CD4-positive, alpha-beta memory T cell (primary cell): ENCODE results near the gene TNFRSF9. TPM values are rescaled to one million over a fixed set of nuclear protein-coding genes. Genes with fewer than 3 reads are reported as not detected.
A peak's percentile ranks its signal among the peaks of the same experiment; 100 is the strongest.

ENCODE experiments used
- CTCF ChIA-PET: fragments of 350-600 bp; sonication (Branson Sonifier 250); formaldehyde crosslinking; loops from one replicate; lab custom pipeline; 2021; ENCODE audit warnings: inconsistent platforms; ENCODE audit not compliant: partially characterized antibody; lab: Charles Lee
- POLR2A ChIA-PET: fragments of 350-600 bp; sonication (Branson Sonifier 250); formaldehyde crosslinking; loops from one replicate; lab custom pipeline; 2021; ENCODE audit not compliant: partially characterized antibody; lab: Charles Lee
- DNase-seq, 5 donors: peaks; one replicate each; pipeline versions ENCODE4 v3.0.0 to v3.0.0-alpha.2; 2020 to 2022; ENCODE audit warnings: mixed read lengths in 1 of 5
- H3K27ac ChIP-seq: one replicate; pipeline ENCODE4 v1.7.0; 2013; ENCODE audit warnings: low read depth, low read length
- H3K27me3 ChIP-seq: 2 replicates; pipeline ENCODE4 v1.7.0; 2013; ENCODE audit warnings: mild to moderate bottlenecking, low read length, moderate library complexity; ENCODE audit not compliant: insufficient read depth
- H3K36me3 ChIP-seq: 2 replicates; pipeline ENCODE4 v1.7.0; 2013; ENCODE audit warnings: mild to moderate bottlenecking, low read length, moderate library complexity; ENCODE audit not compliant: insufficient read depth
- H3K4me1 ChIP-seq: 2 replicates; pipeline ENCODE4 v1.7.0; 2013; ENCODE audit warnings: mild to moderate bottlenecking, low read length, moderate library complexity; ENCODE audit not compliant: insufficient read depth
- H3K4me3 ChIP-seq, 2 donors: one replicate each; pipeline ENCODE4 v1.7.0; 2013; ENCODE audit warnings: low read length in 2 of 2, mild to moderate bottlenecking in 1 of 2
- H3K9me3 ChIP-seq, 2 donors: one replicate each; pipeline ENCODE4 v1.7.0; 2013; ENCODE audit warnings: low read length in 2 of 2, control low read depth in 1 of 2; ENCODE audit not compliant: control insufficient read depth in 1 of 2
- H3K27ac Mint-ChIP-seq, 7 donors: one replicate each; pipeline ENCODE4 v1.8.0; 2020 to 2021; ENCODE audit warnings: mixed read lengths in 7 of 7, mild to moderate bottlenecking in 6 of 7, inconsistent platforms in 3 of 7, moderate library complexity in 3 of 7
- H3K27me3 Mint-ChIP-seq, 2 donors: one replicate each; pipeline ENCODE4 v1.8.0; 2020 to 2021; ENCODE audit warnings: mixed read lengths in 2 of 2
- H3K36me3 Mint-ChIP-seq, 2 donors: one replicate each; pipeline ENCODE4 v1.8.0; 2020 to 2021; ENCODE audit warnings: mixed read lengths in 2 of 2, inconsistent platforms in 1 of 2, mild to moderate bottlenecking in 1 of 2
- H3K4me1 Mint-ChIP-seq, 4 donors: one replicate each; pipeline ENCODE4 v1.8.0; 2020 to 2021; ENCODE audit warnings: mixed read lengths in 4 of 4, mild to moderate bottlenecking in 1 of 4
- H3K4me3 Mint-ChIP-seq, 8 donors: one replicate each; pipeline ENCODE4 v1.8.0; 2020 to 2021; ENCODE audit warnings: mixed read lengths in 8 of 8, mild to moderate bottlenecking in 7 of 8, moderate library complexity in 6 of 8, inconsistent platforms in 3 of 8
- H3K9me3 Mint-ChIP-seq, 8 donors: one replicate each; pipeline ENCODE4 v1.8.0; 2020 to 2021; ENCODE audit warnings: mixed read lengths in 8 of 8, mild to moderate bottlenecking in 5 of 8, inconsistent platforms in 3 of 8, moderate library complexity in 1 of 8
- intact Hi-C: fragments of 100-400 bp; cut with micrococcal nuclease; formaldehyde crosslinking; loops from one replicate; pipeline ENCODE4 v1.15.1; 2023
- polyA plus RNA-seq, 2 donors: library from polyadenylated mRNA; unstranded; fragments of 300-500 nt; fragmentation: Illumina TruSeq; gene quantifications; one replicate each; pipeline ENCODE4 v1.2.3, GENCODE V29; 2021
- total RNA-seq, 2 experiments: library from RNA; stranded (reverse); gene quantifications; one replicate each; pipeline ENCODE4 v1.2.3, GENCODE V29; 2021

Gene TNFRSF9
- total and polyA plus RNA-seq, 4 experiments from 2014 or later = 0.15 to 0.56 (median 0.53) TPM; not detected in 1

DNA sequence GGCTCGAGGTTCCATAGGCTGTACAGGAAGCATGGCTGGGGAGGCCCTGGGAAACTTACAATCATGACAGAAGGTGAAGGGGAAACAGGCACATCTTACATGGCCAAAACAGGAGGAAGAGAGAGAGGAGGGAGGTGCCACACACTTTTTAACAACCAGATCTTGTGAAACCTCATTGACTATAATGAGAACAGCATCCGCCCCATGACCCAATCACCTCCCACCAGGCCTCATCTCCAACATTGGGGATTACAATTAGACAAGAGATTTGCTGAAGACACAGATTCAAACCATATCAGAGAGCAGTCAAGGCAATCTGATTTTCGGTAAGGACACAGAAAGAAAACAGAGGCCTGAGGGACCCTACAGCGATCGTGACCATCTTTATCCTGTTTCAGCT, 41.7 kb downstream of the TNFRSF9 start:
- intact Hi-C loops = no loop called here
- POLR2A ChIA-PET = no interaction called here
- CTCF ChIA-PET = interaction anchor here (1.5 to 1.6 kb wide), 2 partner anchors 231 to 232 kb away, joined by 4 to 7 read pairs; no protein-coding TSS in a partner anchor
- H3K4me1 Mint-ChIP-seq = peaks cover 0 to 13% (median 2%) of the 10 kb centered on the region in 4 donors
- H3K36me3 Mint-ChIP-seq = no peaks in the 10 kb centered on the region
- Histone ChIP-seq H3K4me1 (no peaks in the 10 kb centered on the region), H3K27ac (no peak overlapping the region), H3K27me3 (no peaks in the 10 kb centered on the region), H3K4me3 (no peak overlapping the region), H3K36me3 (no peaks in the 10 kb centered on the region), H3K9me3 (no peaks in the 10 kb centered on the region)
- H3K9me3 Mint-ChIP-seq = no peaks in the 10 kb centered on the region
- no peak overlapping the region for H3K4me3 Mint-ChIP-seq
- H3K27ac Mint-ChIP-seq = peak overlapping the region in 2 of 7 donors; percentile 34 to 74
- H3K27me3 Mint-ChIP-seq = no peaks in the 10 kb centered on the region
- DNase-seq = no peak

DNA sequence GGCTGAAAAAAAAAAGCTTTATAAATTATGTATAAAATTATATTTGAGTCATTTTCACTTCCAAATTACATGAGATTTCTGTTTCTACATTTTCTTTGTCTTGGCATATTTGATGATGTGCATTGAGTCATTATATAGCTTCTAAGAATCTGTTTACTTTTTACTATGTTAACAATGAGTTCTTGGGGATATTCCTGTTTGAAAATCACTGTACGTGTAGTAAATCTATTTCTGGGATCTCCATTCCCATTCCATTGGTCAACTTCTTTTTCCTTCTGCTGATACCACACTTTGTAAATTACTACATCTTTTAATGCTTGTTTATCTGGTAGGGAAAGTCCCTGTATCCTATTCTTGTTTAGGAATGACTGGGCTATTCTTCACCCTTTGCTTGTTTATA, 43.6 kb downstream of the TNFRSF9 start:
- no peak overlapping the region for H3K27ac Mint-ChIP-seq
- intact Hi-C loops = no loop called here
- H3K27me3 Mint-ChIP-seq = no peaks in the 10 kb centered on the region
- H3K4me1 Mint-ChIP-seq = peaks cover 0 to 6% (median under 1%) of the 10 kb centered on the region in 4 donors
- no peak for DNase-seq
- Histone ChIP-seq H3K9me3 (no peaks in the 10 kb centered on the region), H3K4me3 (no peak overlapping the region), H3K4me1 (no peaks in the 10 kb centered on the region), H3K27me3 (no peaks in the 10 kb centered on the region), H3K27ac (no peak overlapping the region), H3K36me3 (no peaks in the 10 kb centered on the region)
- no peaks in the 10 kb centered on the region for H3K36me3 Mint-ChIP-seq
- H3K9me3 Mint-ChIP-seq = no peaks in the 10 kb centered on the region
- POLR2A ChIA-PET = no interaction called here
- CTCF ChIA-PET = interaction anchor here (0.8 kb wide), 1 partner anchor 144 kb away, joined by 3 read pairs; no protein-coding TSS in a partner anchor
- no peak overlapping the region for H3K4me3 Mint-ChIP-seq

DNA sequence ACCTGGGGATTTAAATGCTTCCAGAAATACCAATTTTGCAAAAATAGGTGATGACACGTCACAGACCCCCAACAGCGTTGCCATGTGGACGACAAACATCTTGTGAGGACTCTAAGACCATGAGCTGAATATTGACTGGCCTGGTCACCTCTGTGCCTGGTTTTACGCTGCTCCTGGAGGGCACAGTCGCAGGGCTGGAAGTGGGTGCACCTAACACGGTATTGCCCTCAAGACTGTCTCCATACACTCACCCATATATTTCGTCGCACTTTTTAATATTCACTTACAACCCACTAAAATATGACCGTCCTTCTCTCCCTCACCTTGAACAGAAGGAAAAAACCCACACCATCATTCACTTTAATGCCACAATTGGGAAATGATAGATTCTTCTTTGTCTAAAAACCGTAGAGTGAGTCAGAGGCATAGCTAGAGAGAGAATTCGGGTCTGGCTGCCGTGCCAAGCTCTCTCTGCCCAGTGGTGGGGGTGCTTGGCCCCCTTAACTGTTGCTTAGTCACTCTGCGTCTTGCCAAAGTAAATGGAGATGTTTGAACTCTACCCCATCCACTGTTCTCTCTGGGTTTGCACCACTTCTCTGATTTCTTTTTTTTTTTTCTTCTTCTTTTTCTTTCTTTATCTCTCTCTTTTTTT, 47.0 kb downstream of the TNFRSF9 start:
- H3K27me3 ChIP-seq = no peaks in the 10 kb centered on the region
- H3K4me1 ChIP-seq = no peaks in the 10 kb centered on the region
- no peak overlapping the region for H3K4me3 ChIP-seq
- CTCF ChIA-PET = interaction anchor here (1.6 kb wide), 1 partner anchor 10 kb away, joined by 3 read pairs; no protein-coding TSS in a partner anchor
- Mint-ChIP-seq H3K4me1 (no peaks in the 10 kb centered on the region), H3K36me3 (no peaks in the 10 kb centered on the region), H3K9me3 (peaks cover 0 to 2% (median 0%) of the 10 kb centered on the region in 8 donors), H3K27ac (no peak overlapping the region), H3K27me3 (peaks cover 2 to 8% of the 10 kb centered on the region in 2 donors), H3K4me3 (no peak overlapping the region)
- POLR2A ChIA-PET = no interaction called here
- intact Hi-C loops = no loop called here
- no peaks in the 10 kb centered on the region for H3K36me3 ChIP-seq
- no peaks in the 10 kb centered on the region for H3K9me3 ChIP-seq
- no peak overlapping the region for H3K27ac ChIP-seq
- DNase-seq = no peak

DNA sequence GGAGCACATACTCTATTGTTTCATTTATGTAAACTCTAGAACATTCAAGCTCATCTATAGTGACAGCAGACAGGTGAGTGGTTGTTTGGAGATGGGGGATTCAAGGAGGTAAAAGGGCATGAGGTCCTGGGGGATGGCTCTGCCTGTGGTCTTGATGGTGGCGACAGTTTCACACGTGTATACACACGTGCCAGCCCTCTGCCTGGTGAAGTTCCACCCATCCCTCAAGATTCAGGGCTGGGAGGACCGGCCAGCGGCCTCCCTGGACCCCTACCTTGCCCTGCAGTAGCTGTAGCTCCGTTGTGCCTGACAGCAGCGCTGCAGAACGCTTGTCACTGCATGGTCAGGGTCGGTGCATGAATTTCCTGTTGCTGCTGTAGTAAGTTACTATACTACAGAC, 48.8 kb downstream of the TNFRSF9 start:
- Histone ChIP-seq H3K27ac (no peak overlapping the region), H3K36me3 (no peaks in the 10 kb centered on the region), H3K4me1 (no peaks in the 10 kb centered on the region), H3K27me3 (no peaks in the 10 kb centered on the region), H3K4me3 (no peak overlapping the region), H3K9me3 (no peaks in the 10 kb centered on the region)
- Mint-ChIP-seq H3K4me1 (no peaks in the 10 kb centered on the region), H3K27me3 (peaks cover 12 to 14% of the 10 kb centered on the region in 2 donors), H3K36me3 (no peaks in the 10 kb centered on the region), H3K4me3 (no peak overlapping the region), H3K9me3 (peaks cover 0 to 2% (median 0%) of the 10 kb centered on the region in 8 donors), H3K27ac (no peak overlapping the region)
- intact Hi-C loops = no loop called here
- DNase-seq = no peak
- CTCF ChIA-PET = interaction anchor here (1.5 kb wide), 1 partner anchor 9 kb away, joined by 3 read pairs; no protein-coding TSS in a partner anchor
- POLR2A ChIA-PET = no interaction called here

DNA sequence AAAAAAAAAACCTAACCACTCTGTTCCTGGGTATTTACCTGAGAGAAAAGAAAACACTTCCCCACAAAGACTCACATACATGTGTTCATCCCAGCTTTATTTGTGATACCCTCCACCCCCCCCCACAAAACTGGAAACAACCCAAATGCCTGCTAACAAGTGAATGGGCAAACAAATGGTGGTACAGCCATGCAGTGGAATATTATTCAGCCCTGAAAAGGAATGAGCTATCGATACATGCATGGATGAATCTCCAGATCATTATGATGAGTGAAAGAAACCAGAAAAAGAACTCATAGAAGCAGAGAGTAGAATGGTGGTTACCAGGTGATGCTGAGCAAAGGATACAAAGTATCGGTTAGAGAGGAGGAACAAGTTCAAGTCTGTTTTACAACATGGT, 49.8 kb downstream of the TNFRSF9 start:
- H3K4me3 ChIP-seq = no peak overlapping the region
- Mint-ChIP-seq H3K27ac (no peak overlapping the region), H3K9me3 (peaks cover 0 to 2% (median 0%) of the 10 kb centered on the region in 8 donors), H3K4me3 (no peak overlapping the region), H3K4me1 (no peaks in the 10 kb centered on the region), H3K27me3 (peaks cover 17 to 19% of the 10 kb centered on the region in 2 donors), H3K36me3 (no peaks in the 10 kb centered on the region)
- H3K36me3 ChIP-seq = no peaks in the 10 kb centered on the region
- intact Hi-C loops = no loop called here
- H3K4me1 ChIP-seq = no peaks in the 10 kb centered on the region
- no peak for DNase-seq
- CTCF ChIA-PET = interaction anchor here (0.5 kb wide), 1 partner anchor 168 kb away, joined by 3 read pairs; no protein-coding TSS in a partner anchor
- H3K27ac ChIP-seq = no peak overlapping the region
- H3K27me3 ChIP-seq = no peaks in the 10 kb centered on the region
- POLR2A ChIA-PET = no interaction called here
- H3K9me3 ChIP-seq = no peaks in the 10 kb centered on the region

DNA sequence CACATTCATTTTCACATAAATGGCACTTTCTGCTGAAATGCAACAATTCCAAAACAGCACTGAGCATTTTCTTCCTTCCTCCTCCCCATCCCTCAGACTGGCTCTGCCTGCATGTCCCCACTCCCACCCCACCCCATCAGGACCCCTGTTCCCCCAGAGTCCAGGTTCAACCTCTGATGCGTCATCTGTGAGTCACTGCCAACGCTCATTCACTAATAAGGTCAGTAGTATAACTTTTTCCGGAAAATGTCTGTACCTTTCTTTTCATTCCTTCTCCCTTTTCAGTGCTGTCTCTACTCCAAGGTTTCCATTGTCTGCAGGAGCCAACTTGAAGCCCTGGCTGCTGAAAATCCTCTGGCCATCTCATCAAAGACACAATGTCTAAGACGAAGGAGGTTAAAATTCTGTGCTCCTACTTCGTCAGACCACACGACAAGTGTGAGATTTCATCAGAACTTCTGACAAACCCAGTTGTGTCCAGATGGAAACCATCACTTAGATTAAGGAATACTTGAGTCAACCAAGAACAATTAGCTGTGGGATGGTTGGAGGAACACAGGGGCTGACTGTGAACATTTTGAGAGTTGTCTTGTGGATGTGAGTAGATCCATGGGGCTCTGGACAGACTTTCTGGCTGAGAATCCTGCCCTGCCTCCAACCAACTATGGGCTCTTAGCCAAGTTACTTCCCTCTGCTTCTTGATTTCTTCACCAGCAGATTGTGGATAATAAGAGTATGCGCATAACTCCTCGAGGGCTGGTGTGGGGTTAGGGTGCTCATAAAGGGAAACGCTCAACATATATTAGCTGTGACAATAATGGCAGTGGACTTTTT, 52.2 kb downstream of the TNFRSF9 start:
- H3K27me3 Mint-ChIP-seq = peaks cover 18 to 19% of the 10 kb centered on the region in 2 donors
- H3K4me3 ChIP-seq = no peak overlapping the region
- H3K4me1 Mint-ChIP-seq = peaks cover 0 to 2% (median 0%) of the 10 kb centered on the region in 4 donors
- H3K36me3 ChIP-seq = no peaks in the 10 kb centered on the region
- H3K27me3 ChIP-seq = no peaks in the 10 kb centered on the region
- H3K27ac ChIP-seq = no peak overlapping the region
- H3K27ac Mint-ChIP-seq = no peak overlapping the region
- ChIA-PET POLR2A (interaction anchor here (0.7 kb wide), 1 partner anchor 152 kb away, joined by 4 read pairs; no protein-coding TSS in a partner anchor), CTCF (interaction anchor here (0.7 kb wide), 1 partner anchor 51 kb away, joined by 3 read pairs; no protein-coding TSS in a partner anchor)
- DNase-seq = no peak
- H3K36me3 Mint-ChIP-seq = no peaks in the 10 kb centered on the region
- peaks cover 0 to 2% (median 0%) of the 10 kb centered on the region in 8 donors for H3K9me3 Mint-ChIP-seq
- no peaks in the 10 kb centered on the region for H3K9me3 ChIP-seq
- no peaks in the 10 kb centered on the region for H3K4me1 ChIP-seq
- peak overlapping the region in 1 of 8 donors; percentile 8 for H3K4me3 Mint-ChIP-seq
- intact Hi-C loops = no loop called here

DNA sequence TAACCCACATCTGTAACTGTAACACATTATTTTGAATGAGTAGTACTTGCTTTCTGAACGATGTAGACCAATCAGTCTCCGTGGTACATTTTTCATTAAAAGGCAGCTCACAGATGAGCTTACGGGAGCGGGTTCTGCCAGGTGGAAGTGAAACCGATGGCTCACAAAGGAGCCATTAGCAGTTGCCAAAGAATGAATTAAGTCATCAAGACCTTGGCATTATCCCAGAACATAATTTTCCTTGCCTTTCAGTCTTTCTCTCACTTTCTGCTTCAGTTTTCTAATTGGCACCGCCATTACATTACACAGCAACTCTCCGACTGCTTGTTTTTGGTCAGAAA, 54.3 kb downstream of the TNFRSF9 start:
- CTCF ChIA-PET = interaction anchor here (0.5 kb wide), 1 partner anchor 89 kb away, joined by 3 read pairs; no protein-coding TSS in a partner anchor

More for the DNA sequence above, 54.3 kb downstream of the TNFRSF9 start:
- H3K27ac ChIP-seq = no peak overlapping the region
- H3K36me3 ChIP-seq = no peaks in the 10 kb centered on the region
- intact Hi-C loops = no loop called here
- peaks cover 18 to 19% of the 10 kb centered on the region in 2 donors for H3K27me3 Mint-ChIP-seq
- no peaks in the 10 kb centered on the region for H3K9me3 ChIP-seq
- no peak for DNase-seq
- no peaks in the 10 kb centered on the region for H3K4me1 ChIP-seq
- no peaks in the 10 kb centered on the region for H3K36me3 Mint-ChIP-seq
- peak overlapping the region in 1 of 7 donors; percentile 37 for H3K27ac Mint-ChIP-seq
- POLR2A ChIA-PET = no interaction called here
- H3K4me3 Mint-ChIP-seq = no peak overlapping the region
- H3K4me1 Mint-ChIP-seq = peaks cover 0 to 2% (median 0%) of the 10 kb centered on the region in 4 donors
- H3K9me3 Mint-ChIP-seq = peaks cover 0 to 2% (median 0%) of the 10 kb centered on the region in 8 donors
- no peak overlapping the region for H3K4me3 ChIP-seq
- H3K27me3 ChIP-seq = no peaks in the 10 kb centered on the region
